CD4-positive, alpha-beta memory T cell (primary cell): ENCODE results near the gene PDK2. TPM values are rescaled to one million over a fixed set of nuclear protein-coding genes. Genes with fewer than 3 reads are reported as not detected.

Source experiments
- CTCF ChIA-PET: fragments of 350-600 bp; sonication (Branson Sonifier 250); formaldehyde crosslinking; loops from one replicate; lab custom pipeline; 2021; ENCODE audit warnings: inconsistent platforms; ENCODE audit not compliant: partially characterized antibody; lab: Charles Lee
- POLR2A ChIA-PET: fragments of 350-600 bp; sonication (Branson Sonifier 250); formaldehyde crosslinking; loops from one replicate; lab custom pipeline; 2021; ENCODE audit not compliant: partially characterized antibody; lab: Charles Lee
- DNase-seq, 5 donors: peaks; one replicate each; pipeline versions ENCODE4 v3.0.0 to v3.0.0-alpha.2; 2020 to 2022; ENCODE audit warnings: mixed read lengths in 1 of 5
- H3K27ac ChIP-seq: one replicate; pipeline ENCODE4 v1.7.0; 2013; ENCODE audit warnings: low read depth, low read length
- H3K27me3 ChIP-seq: 2 replicates; pipeline ENCODE4 v1.7.0; 2013; ENCODE audit warnings: mild to moderate bottlenecking, low read length, moderate library complexity; ENCODE audit not compliant: insufficient read depth
- H3K36me3 ChIP-seq: 2 replicates; pipeline ENCODE4 v1.7.0; 2013; ENCODE audit warnings: mild to moderate bottlenecking, low read length, moderate library complexity; ENCODE audit not compliant: insufficient read depth
- H3K4me1 ChIP-seq: 2 replicates; pipeline ENCODE4 v1.7.0; 2013; ENCODE audit warnings: mild to moderate bottlenecking, low read length, moderate library complexity; ENCODE audit not compliant: insufficient read depth
- H3K4me3 ChIP-seq, 2 donors: one replicate each; pipeline ENCODE4 v1.7.0; 2013; ENCODE audit warnings: low read length in 2 of 2, mild to moderate bottlenecking in 1 of 2
- H3K9me3 ChIP-seq, 2 donors: one replicate each; pipeline ENCODE4 v1.7.0; 2013; ENCODE audit warnings: low read length in 2 of 2, control low read depth in 1 of 2; ENCODE audit not compliant: control insufficient read depth in 1 of 2
- H3K27ac Mint-ChIP-seq, 7 donors: one replicate each; pipeline ENCODE4 v1.8.0; 2020 to 2021; ENCODE audit warnings: mixed read lengths in 7 of 7, mild to moderate bottlenecking in 6 of 7, inconsistent platforms in 3 of 7, moderate library complexity in 3 of 7
- H3K27me3 Mint-ChIP-seq, 2 donors: one replicate each; pipeline ENCODE4 v1.8.0; 2020 to 2021; ENCODE audit warnings: mixed read lengths in 2 of 2
- H3K36me3 Mint-ChIP-seq, 2 donors: one replicate each; pipeline ENCODE4 v1.8.0; 2020 to 2021; ENCODE audit warnings: mixed read lengths in 2 of 2, inconsistent platforms in 1 of 2, mild to moderate bottlenecking in 1 of 2
- H3K4me1 Mint-ChIP-seq, 4 donors: one replicate each; pipeline ENCODE4 v1.8.0; 2020 to 2021; ENCODE audit warnings: mixed read lengths in 4 of 4, mild to moderate bottlenecking in 1 of 4
- H3K4me3 Mint-ChIP-seq, 8 donors: one replicate each; pipeline ENCODE4 v1.8.0; 2020 to 2021; ENCODE audit warnings: mixed read lengths in 8 of 8, mild to moderate bottlenecking in 7 of 8, moderate library complexity in 6 of 8, inconsistent platforms in 3 of 8
- H3K9me3 Mint-ChIP-seq, 8 donors: one replicate each; pipeline ENCODE4 v1.8.0; 2020 to 2021; ENCODE audit warnings: mixed read lengths in 8 of 8, mild to moderate bottlenecking in 5 of 8, inconsistent platforms in 3 of 8, moderate library complexity in 1 of 8
- intact Hi-C: fragments of 100-400 bp; cut with micrococcal nuclease; formaldehyde crosslinking; loops from one replicate; pipeline ENCODE4 v1.15.1; 2023
- polyA plus RNA-seq, 2 donors: library from polyadenylated mRNA; unstranded; fragments of 300-500 nt; fragmentation: Illumina TruSeq; gene quantifications; one replicate each; pipeline ENCODE4 v1.2.3, GENCODE V29; 2021
- total RNA-seq, 2 experiments: library from RNA; stranded (reverse); gene quantifications; one replicate each; pipeline ENCODE4 v1.2.3, GENCODE V29; 2021

Gene PDK2
- total RNA-seq (10 to 100 TPM; 39.1 to 40.6 TPM), polyA plus RNA-seq (10 to 100 TPM; 34.5 to 36.5 TPM)

GRCh38 chr17:50094753-50095619 lies at the start of gene PDK2:
PDK2 (plus strand) TSS chr17:50095351; CDS start chr17:50095436, 85 bp downstream.
- intact Hi-C loops, result loop anchor here (1.0 to 10.0 kb wide), 11 partner anchors 34 to 417 kb away; partner anchors contain the start of genes KAT7, SPOP and XYLT2
- no peaks in the 10 kb centered on the region for H3K9me3 Mint-ChIP-seq
- H3K4me3 ChIP-seq, result peak within 1 kb of the TSS; percentile 81 to 97

GRCh38 chr17:50046179-50046578 lies 49.0 kb upstream of the PDK2 start:
- Histone ChIP-seq H3K4me1 (no peaks in the 10 kb centered on the region), H3K36me3 (no peaks in the 10 kb centered on the region), H3K4me3 (no peak overlapping the region), H3K27ac (no peak overlapping the region), H3K27me3 (no peaks in the 10 kb centered on the region), H3K9me3 (no peaks in the 10 kb centered on the region)
- CTCF ChIA-PET, result interaction anchor here (2.4 kb wide), 1 partner anchor 41 kb away, joined by 6 read pairs; no protein-coding TSS in a partner anchor
- Mint-ChIP-seq H3K36me3 (no peaks in the 10 kb centered on the region), H3K4me3 (no peak overlapping the region), H3K4me1 (peaks cover 0 to 5% (median 0%) of the 10 kb centered on the region in 4 donors), H3K9me3 (peaks cover 0 to 3% (median 0%) of the 10 kb centered on the region in 8 donors), H3K27ac (no peak overlapping the region), H3K27me3 (peaks cover 10 to 13% of the 10 kb centered on the region in 2 donors)
- POLR2A ChIA-PET, result no interaction called here
- intact Hi-C loops, result no loop called here
- DNase-seq, result no peak

More at GRCh38 chr17:50094753-50095619, at the start of gene PDK2:
- Mint-ChIP-seq H3K36me3 (peaks cover 9 to 26% of the 10 kb centered on the region in 2 donors), H3K27me3 (peaks cover 0 to 2% of the 10 kb centered on the region in 2 donors), H3K4me3 (peak within 1 kb of the TSS; percentile 95 to 99 (median 98)), H3K27ac (peak within 1 kb of the TSS; percentile 92 to 99 (median 97)), H3K4me1 (peaks cover 14 to 36% (median 24%) of the 10 kb centered on the region in 4 donors)
- peaks cover 25% of the 10 kb centered on the region for H3K4me1 ChIP-seq
- H3K9me3 ChIP-seq, result no peaks in the 10 kb centered on the region
- H3K27me3 ChIP-seq, result no peaks in the 10 kb centered on the region
- CTCF ChIA-PET, result interaction anchor here (0.8 to 5.5 kb wide), 48 partner anchors 10 to 539 kb away, joined by 3 to 101 read pairs (median 6); partner anchors contain the start of genes COL1A1, ITGA3, LRRC59 and PPP1R9B
- peaks cover 11% of the 10 kb centered on the region for H3K36me3 ChIP-seq
- peak; percentile 96 to 98 (median 98) for DNase-seq
- POLR2A ChIA-PET, result interaction anchor here (0.8 to 4.8 kb wide), 20 partner anchors 8 to 419 kb away, joined by 3 to 38 read pairs (median 4); partner anchors contain the start of genes ITGA3, PPP1R9B, SAMD14 and SLC35B1
- H3K27ac ChIP-seq, result peak within 1 kb of the TSS; percentile 80

- H3K4me3 ChIP-seq, result no peak overlapping the region
- ChIA-PET POLR2A (no interaction called here), CTCF (interaction anchor here (2.4 kb wide), 1 partner anchor 41 kb away, joined by 6 read pairs; no protein-coding TSS in a partner anchor)
- Mint-ChIP-seq H3K4me1 (peaks cover 0 to 9% (median 1%) of the 10 kb centered on the region in 4 donors), H3K27me3 (peaks cover 10 to 11% of the 10 kb centered on the region in 2 donors), H3K9me3 (peaks cover 0 to 3% (median 0%) of the 10 kb centered on the region in 8 donors), H3K27ac (no peak overlapping the region), H3K4me3 (no peak overlapping the region), H3K36me3 (no peaks in the 10 kb centered on the region)
- H3K36me3 ChIP-seq, result no peaks in the 10 kb centered on the region
- no peak for DNase-seq
- no peaks in the 10 kb centered on the region for H3K4me1 ChIP-seq
- H3K9me3 ChIP-seq, result no peaks in the 10 kb centered on the region
- H3K27ac ChIP-seq, result no peak overlapping the region
- intact Hi-C loops, result no loop called here
- H3K27me3 ChIP-seq, result no peaks in the 10 kb centered on the region
Observed at GRCh38 chr17:50046667-50047066, 48.5 kb upstream of the PDK2 start.

- Mint-ChIP-seq H3K27ac (no peak overlapping the region), H3K9me3 (peaks cover 0 to 3% (median 0%) of the 10 kb centered on the region in 8 donors), H3K4me1 (peaks cover 0 to 9% (median 1%) of the 10 kb centered on the region in 4 donors), H3K27me3 (peaks cover 8 to 10% of the 10 kb centered on the region in 2 donors), H3K4me3 (no peak overlapping the region), H3K36me3 (no peaks in the 10 kb centered on the region)
- no peaks in the 10 kb centered on the region for H3K4me1 ChIP-seq
- no peaks in the 10 kb centered on the region for H3K36me3 ChIP-seq
- H3K4me3 ChIP-seq, result no peak overlapping the region
- no peak overlapping the region for H3K27ac ChIP-seq
- ChIA-PET POLR2A (no interaction called here), CTCF (interaction anchor here (1.5 to 2.4 kb wide), 2 partner anchors 40 to 47 kb away, joined by 6 read pairs; no protein-coding TSS in a partner anchor)
- intact Hi-C loops, result no loop called here
- no peaks in the 10 kb centered on the region for H3K27me3 ChIP-seq
- no peaks in the 10 kb centered on the region for H3K9me3 ChIP-seq
- DNase-seq, result no peak
Observed at GRCh38 chr17:50047083-50047482, 48.1 kb upstream of the PDK2 start.

GRCh38 chr17:50047488-50048126 lies 47.5 kb upstream of the PDK2 start:
- Mint-ChIP-seq H3K9me3 (peaks cover 0 to 3% (median 0%) of the 10 kb centered on the region in 8 donors), H3K36me3 (no peaks in the 10 kb centered on the region), H3K27ac (no peak overlapping the region), H3K4me3 (no peak overlapping the region), H3K4me1 (peaks cover 0 to 9% (median 2%) of the 10 kb centered on the region in 4 donors), H3K27me3 (peaks cover 7 to 10% of the 10 kb centered on the region in 2 donors)
- ChIA-PET CTCF (interaction anchor here (1.5 to 2.4 kb wide), 2 partner anchors 40 to 46 kb away, joined by 6 read pairs; no protein-coding TSS in a partner anchor), POLR2A (no interaction called here)
- Histone ChIP-seq H3K4me3 (no peak overlapping the region), H3K9me3 (no peaks in the 10 kb centered on the region), H3K36me3 (no peaks in the 10 kb centered on the region), H3K4me1 (no peaks in the 10 kb centered on the region), H3K27ac (no peak overlapping the region), H3K27me3 (no peaks in the 10 kb centered on the region)
- no peak for DNase-seq
- intact Hi-C loops, result no loop called here

DNA sequence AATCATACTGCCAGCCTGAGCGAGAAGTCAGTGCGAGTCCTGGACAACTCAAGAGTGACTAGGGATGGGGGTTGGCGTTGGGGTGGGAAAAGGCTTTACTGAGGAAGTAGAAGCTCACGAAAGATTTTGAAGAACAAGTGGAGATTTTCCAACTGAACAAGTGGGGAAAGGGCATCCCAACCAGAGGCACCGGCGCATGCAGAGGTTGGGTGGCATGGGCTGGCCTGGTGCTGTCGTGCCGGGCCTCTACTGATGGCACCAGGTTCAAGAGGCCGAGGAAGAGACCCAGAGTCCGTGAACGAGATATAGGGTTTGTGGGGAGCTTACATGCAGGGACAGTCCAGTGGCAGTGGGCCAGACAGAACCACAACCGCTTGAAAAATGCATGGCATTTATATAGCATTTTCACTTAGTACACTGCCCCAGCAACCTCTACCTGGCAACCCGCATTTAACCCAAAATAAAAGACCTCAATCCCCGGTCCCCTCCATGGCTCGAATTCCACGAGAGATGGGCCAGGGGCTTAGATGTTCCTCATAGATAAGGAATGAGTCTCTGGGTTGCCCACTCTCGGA lies 46.9 kb upstream of the PDK2 start:
- Mint-ChIP-seq H3K36me3 (no peaks in the 10 kb centered on the region), H3K4me3 (no peak overlapping the region)
- POLR2A ChIA-PET, result no interaction called here

More for the DNA sequence above, 46.9 kb upstream of the PDK2 start:
- DNase-seq, result no peak
- no peaks in the 10 kb centered on the region for H3K36me3 ChIP-seq
- H3K27ac Mint-ChIP-seq, result no peak overlapping the region
- intact Hi-C loops, result no loop called here
- CTCF ChIA-PET, result interaction anchor here (1.5 kb wide), 1 partner anchor 46 kb away, joined by 6 read pairs; no protein-coding TSS in a partner anchor
- no peak overlapping the region for H3K4me3 ChIP-seq
- H3K27ac ChIP-seq, result no peak overlapping the region
- no peaks in the 10 kb centered on the region for H3K4me1 ChIP-seq
- no peaks in the 10 kb centered on the region for H3K9me3 ChIP-seq
- H3K4me1 Mint-ChIP-seq, result peaks cover 0 to 9% (median 4%) of the 10 kb centered on the region in 4 donors
- H3K27me3 Mint-ChIP-seq, result peaks cover 6 to 10% of the 10 kb centered on the region in 2 donors
- H3K27me3 ChIP-seq, result no peaks in the 10 kb centered on the region
- H3K9me3 Mint-ChIP-seq, result peaks cover 0 to 3% (median 0%) of the 10 kb centered on the region in 8 donors
